Stimulated activated naive CD4-positive, alpha-beta T cell (primary cell): ENCODE measurements around the gene KRTAP20-1.

Experiments
- DNase-seq, 6 experiments: peaks; one replicate each; lab custom pipeline; 2025; lab: John Stamatoyannopoulos, UW

The KRTAP20-1 gene

GRCh38 chr21:30646904-30647414 lies 30.7 kb downstream of the KRTAP20-1 start:
- DNase-seq = no peak

GRCh38 chr21:30652891-30653290 lies 36.7 kb downstream of the KRTAP20-1 start:
- DNase-seq = no peak
